Adrenal gland (tissue), 12 donors: ENCODE data around the gene HOXA5. TPM values are rescaled to one million over a fixed set of nuclear protein-coding genes. Genes with fewer than 3 reads are reported as not detected.
A peak's percentile ranks its signal among the peaks of the same experiment; 100 is the strongest.

Experiments used
- DNase-seq, 7 donors: peaks; one replicate each; pipeline ENCODE4 v3.0.0-alpha.2; 2019 to 2020
- H3K27ac ChIP-seq, 5 donors: fragments of 200-600 bp; sonication (generic) in 4 of 5; 1 replicate in 3 of 5; 2 replicates in 2 of 5; pipeline versions ENCODE4 v1.5.1 to v1.8.0; 2016 to 2020; ENCODE audit warnings: mild to moderate bottlenecking in 1 of 5
- H3K27me3 ChIP-seq: fragments of 200-600 bp; 2 replicates; pipeline ENCODE4 v1.8.0; 2021
- H3K36me3 ChIP-seq, 2 donors: fragments of 200-600 bp; replicated peaks in 1 of 2; 1 replicate in 1 of 2; 2 replicates in 1 of 2; pipeline versions ENCODE4 v1.5.1 to v1.8.0; 2018 to 2022
- H3K4me1 ChIP-seq, 2 donors: fragments of 200-600 bp; replicated peaks in 1 of 2; 1 replicate in 1 of 2; 2 replicates in 1 of 2; pipeline versions ENCODE4 v1.5.1 to v1.8.0; 2018 to 2021
- H3K4me3 ChIP-seq, 4 donors: fragments of 200-600 bp; sonication (generic) in 3 of 4; one replicate each; pipeline ENCODE4 v1.5.1; 2016 to 2018
- H3K9me3 ChIP-seq, 3 donors: fragments of 200-600 bp; sonication (generic) in 1 of 3; replicated peaks in 1 of 3; 1 replicate in 2 of 3; 2 replicates in 1 of 3; pipeline versions ENCODE4 v1.5.1 to v1.8.0; 2016 to 2021
- POLR2A ChIP-seq, 2 donors: fragments of 450-650 bp; IDR thresholded peaks; one replicate each; pipeline ENCODE4 v1.6.1; 2017; ENCODE audit warnings: antibody characterized with exemption in 2 of 2, mild to moderate bottlenecking in 2 of 2, moderate library complexity in 1 of 2
- WGBS, 4 donors: extraction: QIAGEN DNeasy Blood & Tissue Kit in 2 of 4; methylation state at CpG; one replicate each; pipeline versions ENCODE4 v1.1.5 to v1.1.7; 2013 to 2017; 5-methylcytosine and 5-hydroxymethylcytosine counted together
- intact Hi-C, 2 donors: fragments of 100-400 bp; cut with DNase I; formaldehyde crosslinking; loops; one replicate each; pipeline versions ENCODE4 v1.14.1 to v1.15.0; 2022 to 2023
- polyA plus RNA-seq, 3 donors: library from polyadenylated mRNA; stranded (reverse); fragments of 200-250 nt in 2 of 3; fragments of 350-450 nt in 1 of 3; fragmentation: Illumina TruSeq in 1 of 3; extraction: RNeasy Lipid Tissue Mini Kit (QIAGEN cat#74804) in 1 of 3; gene quantifications; one replicate each; pipeline ENCODE4 v1.2.3, GENCODE V29; 2013 to 2014
- total RNA-seq, 9 donors: library from RNA; depleted of rRNA in 4 of 9; stranded (reverse); fragments of >200 nt in 4 of 9; fragments of 120-200 nt in 1 of 9; fragmentation: NEBNext Ultra II Directional in 1 of 9; extraction: Animal tissue kit (Norgen Biotek cat#: 25700) in 1 of 9; gene quantifications; one replicate each; pipeline versions ENCODE4 v1.1.0 to v1.2.4, GENCODE V29; 2013 to 2023
- TF ChIP-seq, protein P1 (sequence below), 6 experiments: fragments of 450-650 bp in 4 of 6; fragments of 200-600 bp in 2 of 6; sonication (generic) in 1 of 6; IDR thresholded peaks; 1 replicate in 5 of 6; 2 replicates in 1 of 6; pipeline versions ENCODE4 v1.5.1 to v1.8.0; 2016 to 2021; ENCODE audit warnings: antibody characterized with exemption in 6 of 6, mild to moderate bottlenecking in 2 of 6, moderate library complexity in 1 of 6
- donor health status: healthy with polysubstance abuse.
- donor health status: Bipolar disorder and iron deficiency.
- donor health status: DM: yes; HTN: yes; CAD: no.
- donor health status: DM: no; HTN: no; CAD: no.
- donor health status: DM: no; HTN: no; CAD: no.
- donor health status: DM: yes; HTN: yes; CAD: no.

Gene HOXA5
- total and polyA plus RNA-seq, 12 donors = 21.8 to 132 (median 57.0) TPM

DNA sequence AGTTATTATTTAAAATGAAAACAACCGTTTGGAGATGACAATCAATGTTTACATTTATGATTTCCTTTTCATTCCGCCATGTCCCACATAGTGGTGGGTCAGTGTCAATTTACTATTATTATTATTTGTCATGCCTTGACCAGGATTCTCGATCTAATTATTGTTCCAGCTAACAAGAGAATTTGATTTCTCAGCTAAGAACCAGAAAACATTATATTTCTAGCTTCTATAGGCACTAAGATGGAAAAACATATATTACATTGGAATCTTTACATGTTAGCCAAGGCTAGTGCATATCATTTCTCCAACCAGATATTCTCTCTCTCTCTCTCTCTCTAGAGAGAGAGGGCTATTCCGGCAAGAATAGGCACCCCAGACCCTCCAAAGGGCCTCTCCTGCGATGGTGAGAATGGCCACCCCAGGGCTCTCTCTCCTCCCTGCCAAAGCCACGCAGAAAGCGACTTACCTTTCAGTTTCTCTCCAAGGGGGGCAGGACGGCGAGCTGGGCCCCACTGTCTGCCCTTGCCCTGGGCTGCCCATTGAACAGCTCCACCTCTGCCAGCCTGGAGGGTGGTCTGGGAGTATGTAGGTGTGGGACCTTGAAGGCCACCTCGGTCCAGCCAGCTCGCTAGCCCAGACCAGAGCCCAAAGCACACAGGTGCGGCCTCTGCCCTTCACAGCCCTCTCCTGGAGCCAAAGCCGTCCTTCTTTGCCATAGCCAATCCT lies 6.5 kb upstream of the HOXA5 start:
- intact Hi-C loops = no loop called here
- Histone ChIP-seq H3K27ac (peak overlapping the region; percentile 66 to 99 (median 93)), H3K36me3 (peaks cover 0 to 5% of the 10 kb centered on the region in 2 donors), H3K9me3 (no peaks in the 10 kb centered on the region), H3K27me3 (no peaks in the 10 kb centered on the region), H3K4me1 (peaks cover 6 to 33% of the 10 kb centered on the region in 2 donors), H3K4me3 (peak overlapping the region in 3 of 4 donors; percentile 27 to 63 (median 51))
- DNase-seq = peak in 5 of 7 donors; percentile 50 to 76 (median 61)
- 15 to 32% (median 18%) methylated on average over 6 to 13 of the region's 13 CpGs for WGBS, 4 donors
- TF ChIP-seq, protein P1, sequence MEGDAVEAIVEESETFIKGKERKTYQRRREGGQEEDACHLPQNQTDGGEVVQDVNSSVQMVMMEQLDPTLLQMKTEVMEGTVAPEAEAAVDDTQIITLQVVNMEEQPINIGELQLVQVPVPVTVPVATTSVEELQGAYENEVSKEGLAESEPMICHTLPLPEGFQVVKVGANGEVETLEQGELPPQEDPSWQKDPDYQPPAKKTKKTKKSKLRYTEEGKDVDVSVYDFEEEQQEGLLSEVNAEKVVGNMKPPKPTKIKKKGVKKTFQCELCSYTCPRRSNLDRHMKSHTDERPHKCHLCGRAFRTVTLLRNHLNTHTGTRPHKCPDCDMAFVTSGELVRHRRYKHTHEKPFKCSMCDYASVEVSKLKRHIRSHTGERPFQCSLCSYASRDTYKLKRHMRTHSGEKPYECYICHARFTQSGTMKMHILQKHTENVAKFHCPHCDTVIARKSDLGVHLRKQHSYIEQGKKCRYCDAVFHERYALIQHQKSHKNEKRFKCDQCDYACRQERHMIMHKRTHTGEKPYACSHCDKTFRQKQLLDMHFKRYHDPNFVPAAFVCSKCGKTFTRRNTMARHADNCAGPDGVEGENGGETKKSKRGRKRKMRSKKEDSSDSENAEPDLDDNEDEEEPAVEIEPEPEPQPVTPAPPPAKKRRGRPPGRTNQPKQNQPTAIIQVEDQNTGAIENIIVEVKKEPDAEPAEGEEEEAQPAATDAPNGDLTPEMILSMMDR (IDR thresholded peaks at IDR 0.05) = peak in 1 of 6 experiments; percentile 13
- TF ChIP-seq POLR2A (IDR thresholded peaks at IDR 0.05) = no peak

DNA sequence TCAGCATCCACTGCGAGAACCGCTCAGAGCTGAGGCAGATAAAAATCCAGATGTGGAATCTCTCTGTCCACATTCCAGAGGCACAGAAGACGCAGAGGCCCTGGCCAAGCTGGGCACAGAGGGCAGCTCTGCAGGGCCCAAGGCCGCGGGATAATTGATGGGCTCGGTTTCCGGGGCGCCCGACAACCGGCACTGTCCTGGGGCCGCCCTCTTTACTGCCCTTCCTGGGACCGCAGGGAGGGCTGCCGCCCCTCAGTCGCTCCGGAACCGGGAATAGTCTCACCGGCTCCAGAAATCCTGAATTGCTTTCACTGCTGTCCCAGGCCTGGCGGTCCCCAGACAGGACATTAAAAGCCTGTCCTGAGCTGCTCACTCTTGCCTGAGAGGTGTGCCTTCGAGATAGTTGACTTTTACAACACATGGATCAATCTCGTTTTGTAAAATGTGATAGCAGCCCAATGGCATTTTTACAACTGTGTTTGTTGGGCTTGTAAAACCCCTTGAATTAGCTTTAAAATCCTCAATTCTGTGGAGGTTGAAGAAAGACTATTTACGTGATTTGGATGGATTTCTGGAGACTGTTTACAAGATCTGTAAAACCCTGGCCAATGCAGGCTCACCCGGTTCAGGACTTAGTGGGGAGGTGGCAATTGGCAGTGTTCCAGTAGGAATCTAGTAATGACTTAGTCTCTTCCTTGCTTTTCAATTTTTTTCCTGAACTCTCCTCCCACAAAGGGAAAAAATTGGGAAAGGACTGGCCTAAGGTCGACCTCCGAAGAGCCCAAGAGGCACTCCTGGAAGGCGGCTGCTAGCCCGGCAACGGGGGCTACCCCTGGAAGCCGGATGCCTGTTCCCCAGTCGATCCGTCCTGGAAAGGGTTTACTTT lies 5.5 kb upstream of the HOXA5 start:
- DNase-seq = peak; percentile 58 to 82 (median 75)
- WGBS, 4 donors = 12 to 27% (median 13%) methylated on average over 13 to 30 of the region's 30 CpGs
- Histone ChIP-seq H3K27ac (peak overlapping the region; percentile 70 to 99 (median 92)), H3K4me1 (peaks cover 7 to 27% of the 10 kb centered on the region in 2 donors), H3K36me3 (peaks cover 0 to 12% of the 10 kb centered on the region in 2 donors), H3K27me3 (no peaks in the 10 kb centered on the region), H3K9me3 (no peaks in the 10 kb centered on the region), H3K4me3 (peak overlapping the region in 3 of 4 donors; percentile 13 to 63 (median 38))
- intact Hi-C loops = no loop called here
- TF ChIP-seq POLR2A (IDR thresholded peaks at IDR 0.05) = peak; percentile 10 to 44
- TF ChIP-seq, protein P1 (IDR thresholded peaks at IDR 0.05) = no peak

DNA sequence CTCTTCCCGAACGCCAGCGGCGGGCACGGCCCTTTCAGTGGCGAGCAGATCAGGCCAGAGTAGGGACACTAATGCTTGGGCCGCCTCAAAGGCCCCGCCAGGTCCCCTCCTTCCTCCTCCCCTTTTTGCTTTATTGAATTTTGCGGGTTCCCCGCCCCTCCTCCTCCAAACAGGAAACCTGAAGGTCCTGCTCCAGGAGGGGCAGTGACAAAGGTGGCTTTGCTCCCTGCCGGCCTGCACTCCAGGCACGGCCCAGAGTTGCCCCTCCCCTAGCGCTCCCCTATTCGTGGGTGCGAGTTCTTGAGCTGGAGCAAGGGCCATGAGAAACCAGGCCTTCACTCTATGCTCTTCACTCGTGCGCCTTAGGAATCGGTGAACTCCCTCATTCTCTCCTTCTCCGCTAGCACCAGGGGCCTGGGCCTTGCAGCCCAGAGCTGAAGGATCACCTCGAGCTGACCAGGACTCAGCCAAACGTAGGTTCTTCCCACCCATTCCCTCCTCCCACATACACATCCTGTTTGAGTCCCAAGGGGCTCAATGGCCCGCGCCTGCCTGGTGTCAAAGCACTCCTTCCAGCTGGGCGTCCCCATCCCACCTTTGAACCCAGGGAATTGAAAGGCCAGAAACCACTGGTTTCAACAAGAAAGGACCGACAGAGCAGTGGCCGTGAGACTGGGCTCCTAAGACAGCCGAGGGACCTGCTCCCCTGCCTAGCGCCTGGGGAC lies 4.7 kb upstream of the HOXA5 start:
- H3K4me3 ChIP-seq = peak overlapping the region in 2 of 4 donors; percentile 38 to 63
- H3K36me3 ChIP-seq = peaks cover 0 to 12% of the 10 kb centered on the region in 2 donors
- WGBS, 4 donors = 6 to 13% (median 8%) methylated on average over 13 to 28 of the region's 28 CpGs
- DNase-seq = peak; percentile 49 to 78 (median 62)
- H3K9me3 ChIP-seq = no peaks in the 10 kb centered on the region
- peaks cover 9 to 27% of the 10 kb centered on the region in 2 donors for H3K4me1 ChIP-seq
- intact Hi-C loops = no loop called here
- H3K27me3 ChIP-seq = no peaks in the 10 kb centered on the region
- TF ChIP-seq POLR2A (IDR thresholded peaks at IDR 0.05) = peak; percentile 20 to 25
- TF ChIP-seq, protein P1 (IDR thresholded peaks at IDR 0.05) = no peak
- peak overlapping the region; percentile 70 to 99 (median 92) for H3K27ac ChIP-seq
